HG03097 (cell line): ENCODE data around the gene SAP30L.

Experiments used
- ATAC-seq: cut with Tn5 transposase; IDR thresholded peaks from one replicate; pipeline ENCODE4 v1.9.1; 2021; ENCODE audit not compliant: unreplicated experiment, low FRiP score

Gene SAP30L

GRCh38 chr5:154479160-154479943, 33.6 kb downstream of the SAP30L start:
- ATAC-seq, result no peak

- no peak for ATAC-seq
Observed at GRCh38 chr5:154479944-154480750, 34.4 kb downstream of the SAP30L start.

- ATAC-seq, result no peak
Observed at GRCh38 chr5:154480847-154481246, 35.0 kb downstream of the SAP30L start.

DNA sequence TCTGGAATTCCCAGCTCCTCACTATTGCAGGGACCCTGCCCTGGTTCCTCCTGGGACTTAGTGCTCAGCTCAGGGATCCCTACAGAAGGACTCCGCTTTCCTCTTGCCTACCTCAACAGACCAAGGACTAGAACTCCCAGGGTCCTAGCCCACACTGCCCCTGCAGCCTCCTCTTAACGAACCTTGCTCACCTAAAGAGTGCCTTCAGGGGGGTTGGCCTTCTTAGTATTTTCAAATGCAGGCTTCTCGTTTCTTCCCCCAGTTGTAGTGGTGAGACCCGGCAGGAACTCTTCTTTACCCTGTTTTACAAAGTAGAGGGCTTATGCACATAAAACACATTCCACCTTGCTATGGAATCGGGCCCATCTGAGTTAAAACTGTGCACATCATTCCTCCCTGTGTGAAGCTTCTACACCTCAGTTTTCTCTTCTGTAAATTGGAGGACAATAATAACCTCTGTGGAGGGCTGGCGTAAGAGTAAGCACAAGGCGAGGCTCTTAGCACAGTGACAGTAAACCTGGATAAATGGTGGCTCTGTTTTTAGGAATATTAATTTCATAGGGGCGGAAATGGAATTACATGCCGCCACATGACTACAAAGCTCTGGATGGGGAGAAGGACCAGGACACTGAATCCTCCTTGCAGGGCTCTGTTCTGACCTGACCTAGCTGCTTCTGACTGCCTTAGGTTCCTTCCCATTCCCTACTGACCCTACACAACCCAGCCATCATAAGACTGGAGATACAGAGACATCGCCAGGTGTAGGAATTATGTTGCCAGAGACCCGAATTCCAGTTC, 36.0 kb downstream of the SAP30L start:
- no peak for ATAC-seq

DNA sequence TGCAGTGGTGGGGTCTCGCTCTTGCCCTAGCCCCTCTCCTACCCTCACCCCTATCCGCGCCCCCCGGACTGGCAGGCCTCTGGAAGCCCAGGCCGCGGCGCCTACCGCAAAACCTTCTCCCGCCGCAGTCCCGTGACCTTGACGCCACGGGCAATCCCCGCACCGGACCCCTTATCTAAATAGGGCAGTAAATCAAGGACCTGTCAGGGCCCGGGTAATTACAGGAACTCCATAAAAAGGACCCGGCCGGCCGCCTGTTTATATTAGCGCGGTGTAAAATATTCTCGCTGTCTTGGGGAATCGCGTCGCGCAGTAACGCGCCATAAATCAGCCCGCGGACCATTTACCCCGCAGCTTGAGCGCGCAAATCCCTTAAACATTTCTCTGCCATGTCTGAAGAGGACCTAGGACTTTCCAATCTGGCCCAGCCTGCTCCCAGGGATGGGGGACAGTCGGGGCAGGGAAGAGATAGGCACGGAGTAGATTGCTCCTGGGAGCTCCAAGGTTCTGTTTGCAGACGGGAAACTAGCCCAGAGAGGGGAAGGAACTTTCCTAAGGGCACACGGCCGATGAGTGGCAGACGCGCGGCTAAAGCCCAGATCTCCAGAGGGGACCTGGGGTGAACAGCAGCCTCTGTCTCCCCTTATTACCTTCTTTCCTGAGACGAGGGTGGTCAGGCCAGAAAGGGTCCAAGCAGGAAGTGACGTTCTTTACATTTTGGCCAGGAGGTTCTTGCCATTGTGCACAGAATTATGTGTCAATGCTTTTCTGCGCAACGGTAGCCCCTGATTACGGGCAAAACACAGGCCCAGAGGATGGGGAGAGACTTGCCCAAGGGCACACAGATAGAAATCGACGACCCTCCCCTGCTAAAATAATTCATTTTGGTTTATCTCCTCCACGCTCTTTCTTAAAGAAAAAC, 37.0 kb downstream of the SAP30L start:
- no peak for ATAC-seq

GRCh38 chr5:154483654-154484392, 38.0 kb downstream of the SAP30L start:
- no peak for ATAC-seq

- no peak for ATAC-seq
Observed at GRCh38 chr5:154484393-154485095, 38.7 kb downstream of the SAP30L start.

GRCh38 chr5:154485096-154485491, 39.3 kb downstream of the SAP30L start:
- no peak for ATAC-seq

DNA sequence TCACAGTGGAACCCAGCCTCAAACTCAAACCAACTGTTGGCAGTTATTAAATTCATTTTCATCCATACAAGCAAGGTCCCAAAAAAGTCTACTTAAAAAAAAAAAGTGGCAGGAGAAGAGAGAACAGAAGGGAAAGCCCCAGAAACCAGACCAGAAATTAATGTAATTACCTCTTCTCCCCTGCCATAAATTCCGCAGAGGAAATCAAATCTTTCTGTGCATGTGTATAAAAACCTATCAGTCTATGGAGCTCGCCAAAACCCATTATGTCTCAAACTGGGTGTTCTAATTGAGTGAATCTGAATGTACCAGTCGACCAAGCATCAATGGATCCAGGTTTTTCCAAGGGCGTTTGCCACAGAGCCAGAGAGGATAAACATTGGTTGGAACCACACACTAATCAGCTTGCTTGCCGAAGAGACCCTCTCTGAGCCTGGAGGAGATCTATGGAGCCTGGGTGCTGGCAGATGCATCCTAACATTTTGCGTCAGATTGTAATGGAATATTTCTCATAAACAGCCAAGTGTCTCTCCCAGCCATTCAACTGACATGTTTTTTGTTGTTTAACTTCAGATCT, 40.1 kb downstream of the SAP30L start:
- ATAC-seq, result no peak

DNA sequence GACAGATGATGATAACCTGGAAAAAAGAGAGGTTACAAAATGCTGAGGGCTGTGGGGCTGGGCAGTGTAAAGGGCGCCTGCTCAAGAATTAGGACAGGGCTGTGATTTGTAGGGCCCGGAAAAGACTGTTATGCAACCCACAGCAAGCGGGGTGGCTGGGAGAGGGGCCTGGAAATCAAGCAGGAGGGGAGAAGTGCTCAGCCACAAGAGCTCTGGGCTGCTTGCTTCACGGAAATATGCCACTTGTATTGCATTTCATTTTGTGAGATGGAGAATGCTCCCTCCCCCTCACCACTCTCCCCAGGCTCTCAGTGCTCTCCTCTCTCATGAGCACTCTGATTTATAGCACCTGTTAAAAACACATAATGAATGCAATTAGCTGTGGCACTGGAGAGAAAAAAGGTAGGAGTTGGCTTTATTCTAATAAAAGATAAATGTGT, 40.6 kb downstream of the SAP30L start:
- ATAC-seq, result no peak

GRCh38 chr5:154487541-154487940, 41.7 kb downstream of the SAP30L start:
- ATAC-seq, result peak; percentile 84

GRCh38 chr5:154491941-154492340, 46.1 kb downstream of the SAP30L start:
- ATAC-seq, result no peak

DNA sequence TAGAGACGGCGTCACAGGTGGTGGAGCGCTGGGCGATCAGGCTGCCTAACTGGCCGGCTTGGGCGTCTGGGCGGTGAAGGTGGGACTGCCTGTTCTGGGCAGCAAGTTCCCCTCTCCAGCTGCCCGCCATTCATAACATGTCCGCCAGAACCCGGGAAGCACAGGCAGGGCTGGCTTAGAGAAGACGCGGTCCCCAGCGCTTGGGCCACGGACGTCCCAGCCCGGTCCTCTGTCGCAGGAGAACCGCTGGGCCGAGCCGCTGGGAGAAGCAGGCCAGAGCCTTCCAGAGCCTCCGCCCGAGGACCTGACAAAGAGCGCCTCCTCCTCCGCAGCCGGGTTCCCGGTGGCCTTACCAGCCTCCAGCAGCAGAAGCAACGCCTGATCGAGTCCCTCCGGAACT, 47.5 kb downstream of the SAP30L start:
- no peak for ATAC-seq

DNA sequence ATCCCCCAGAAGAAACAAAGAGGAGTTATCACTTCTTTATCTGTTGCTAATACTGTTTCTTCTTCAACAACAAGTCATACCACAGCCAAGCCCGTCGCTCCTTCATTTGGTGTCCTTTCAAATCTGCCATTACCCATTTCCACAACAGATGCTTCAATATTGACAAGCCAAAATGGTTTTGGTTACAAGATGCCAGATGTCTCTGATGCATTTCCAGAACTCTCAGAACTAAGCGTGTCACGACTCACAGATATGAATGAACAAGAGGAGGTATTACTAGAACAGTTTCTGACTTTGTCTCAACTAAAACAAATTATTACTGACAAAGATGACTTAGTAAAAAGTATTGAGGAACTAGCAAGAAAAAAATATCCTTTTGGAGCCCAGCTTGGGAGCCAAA, 48.2 kb downstream of the SAP30L start:
- ATAC-seq, result no peak

- ATAC-seq, result no peak
Observed at GRCh38 chr5:154498591-154498990, 52.8 kb downstream of the SAP30L start.

GRCh38 chr5:154498994-154499393, 53.2 kb downstream of the SAP30L start:
- no peak for ATAC-seq

DNA sequence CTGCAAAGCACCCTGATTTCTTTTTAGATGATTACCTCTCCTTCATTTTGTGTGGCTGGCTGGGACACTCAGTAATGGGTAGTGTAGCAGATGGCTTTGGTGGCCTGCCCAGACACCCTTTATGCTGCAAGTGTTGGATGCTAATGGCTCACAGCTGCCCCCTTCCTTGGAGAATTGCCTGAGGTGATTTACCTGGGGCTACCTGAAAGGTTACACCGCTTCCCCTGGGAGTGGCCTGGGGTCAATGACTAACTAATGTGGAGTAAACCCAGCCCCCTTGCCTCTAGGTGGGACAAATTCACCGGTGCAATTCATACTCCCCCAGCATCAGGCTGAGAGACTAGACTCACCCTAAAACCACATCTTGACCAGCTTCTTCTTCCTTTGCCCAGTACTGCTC, 55.8 kb downstream of the SAP30L start:
- no peak for ATAC-seq

- no peak for ATAC-seq
Observed at GRCh38 chr5:154502180-154502579, 56.4 kb downstream of the SAP30L start.

GRCh38 chr5:154503698-154504039, 57.9 kb downstream of the SAP30L start:
- no peak for ATAC-seq
